ENCODE measurements around the gene GKN2.

GRCh38 chr2:68931799-68932198, 20.9 kb downstream of the GKN2 start:
- TF ChIP-seq CTCF (IDR thresholded peaks at IDR 0.05; ENCODE audit: low read length) (no peak), EZH2 (optimal IDR thresholded peaks at IDR 0.05; ENCODE audit: low read depth, low read length) (no peak), EZH2phosphoT487 (IDR thresholded peaks at IDR 0.05; ENCODE audit: low read length) (no peak)
